GM12875 (cell line): ENCODE measurements around the gene PARN.
A peak's percentile ranks its signal among the peaks of the same experiment; 100 is the strongest.

ENCODE experiments used
- H3K4me3 ChIP-seq: one replicate; pipeline ENCODE4 v1.5.1; 2011; ENCODE audit warnings: low read depth, low read length, control low read depth
- CTCF ChIP-seq: IDR thresholded peaks from 2 replicates; pipeline ENCODE4 v1.5.1; 2011; ENCODE audit warnings: low read depth, mild to moderate bottlenecking, control low read depth, inconsistent platforms, low read length, moderate library complexity, borderline replicate concordance; ENCODE audit not compliant: insufficient read depth

Gene PARN

GRCh38 chr16:14609716-14610115 lies 20.3 kb downstream of the PARN start:
- no peak for TF ChIP-seq CTCF
- no peak overlapping the region for H3K4me3 ChIP-seq

- TF ChIP-seq CTCF: no peak
- H3K4me3 ChIP-seq: no peak overlapping the region
Observed at GRCh38 chr16:14608604-14609003, 21.5 kb downstream of the PARN start.

GRCh38 chr16:14608111-14608566 lies 21.9 kb downstream of the PARN start:
- no peak for TF ChIP-seq CTCF
- H3K4me3 ChIP-seq: no peak overlapping the region

DNA sequence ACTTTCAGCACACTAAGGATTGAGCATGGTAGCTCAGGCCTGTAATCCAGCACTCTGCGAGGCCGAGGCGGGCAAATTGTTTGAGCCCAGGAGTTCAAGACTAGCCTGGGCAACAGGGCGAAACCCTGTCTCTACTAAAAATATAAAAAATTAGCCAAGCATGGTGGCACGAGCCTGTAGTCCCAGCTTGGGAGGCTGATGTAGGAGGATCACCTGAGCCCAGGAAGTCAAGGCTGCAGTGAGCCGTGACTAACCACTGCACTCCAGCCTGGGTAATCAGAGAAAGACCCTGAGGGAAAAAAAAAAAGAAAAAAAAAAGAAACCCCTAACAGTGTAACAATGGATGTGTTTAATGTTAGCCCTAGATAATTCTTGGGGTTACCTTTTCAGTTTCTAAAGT lies 24.0 kb downstream of the PARN start:
- TF ChIP-seq CTCF: no peak
- no peak overlapping the region for H3K4me3 ChIP-seq

DNA sequence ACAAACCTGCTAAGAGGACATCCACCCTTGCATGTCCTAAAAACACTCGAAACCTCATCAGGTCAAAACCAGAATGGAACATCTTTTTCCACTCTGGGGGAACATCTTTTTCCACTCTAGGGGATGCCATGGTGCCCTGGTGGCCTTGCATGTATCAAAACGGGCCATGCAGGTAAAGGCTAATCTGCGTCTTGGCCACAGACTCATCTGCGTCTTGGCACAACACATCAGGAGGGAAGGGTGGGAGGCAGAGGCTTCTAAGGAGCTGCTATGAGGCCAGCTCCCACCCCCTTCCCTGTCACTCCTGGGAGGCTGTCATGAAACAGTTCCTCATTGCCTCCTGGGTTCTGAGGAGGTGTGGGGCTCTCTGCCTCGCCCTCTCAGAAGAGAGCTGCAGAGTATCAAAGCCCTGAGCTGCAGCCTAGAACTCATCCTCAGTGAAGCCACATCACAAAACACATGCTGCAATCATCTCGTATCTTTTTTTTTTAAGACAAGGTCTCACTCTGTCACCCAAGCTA lies 27.6 kb downstream of the PARN start:
- H3K4me3 ChIP-seq: no peak overlapping the region
- TF ChIP-seq CTCF: no peak

GRCh38 chr16:14600164-14600563 lies 29.9 kb downstream of the PARN start:
- TF ChIP-seq CTCF: peak; percentile 27; the same call in 1 of the 2 replicates
- no peak overlapping the region for H3K4me3 ChIP-seq

DNA sequence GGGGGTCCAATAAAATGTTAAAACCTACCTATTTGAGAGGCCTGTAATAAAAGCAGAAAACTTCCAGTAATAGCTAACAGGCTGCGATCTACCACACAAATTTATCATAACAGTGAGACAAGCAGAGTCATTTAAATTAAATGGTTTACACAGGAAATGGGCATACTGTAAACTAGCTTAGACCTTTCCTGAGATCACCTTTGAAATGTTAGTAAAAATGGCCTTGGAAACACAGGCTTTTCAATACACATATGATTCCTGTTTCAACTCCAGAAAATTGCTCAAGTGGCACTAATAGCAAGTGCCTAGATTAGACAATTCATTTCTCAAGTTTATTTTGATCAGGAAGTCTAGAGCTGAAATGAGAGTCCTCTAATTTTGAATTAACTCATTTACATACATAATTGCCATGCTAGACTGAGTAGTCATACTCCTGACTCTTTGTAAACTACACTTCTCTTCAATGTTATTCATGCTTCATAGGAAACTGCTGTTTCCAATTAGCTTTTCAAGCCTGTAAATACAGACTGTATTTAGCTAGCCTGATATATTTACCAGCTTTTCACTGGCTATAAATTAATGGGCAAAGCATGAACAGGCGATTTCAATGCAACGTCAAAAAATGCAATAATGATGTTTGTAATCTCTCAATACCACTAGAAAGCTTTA lies 43.3 kb downstream of the PARN start:
- no peak overlapping the region for H3K4me3 ChIP-seq
- TF ChIP-seq CTCF: no peak
